ENCODE results near the gene JADE1.

The JADE1 gene

GRCh38 chr4:128876200-128876599 is 66.7 kb downstream of the JADE1 start:
- DNase-seq (ENCODE audit: low read depth, low spot score) = no peak

- DNase-seq (ENCODE audit: low read depth, low spot score) = no peak
These were observed 68.4 kb downstream of the JADE1 start for GRCh38 chr4:128877934-128878333.

GRCh38 chr4:128879283-128879682 is 69.8 kb downstream of the JADE1 start:
- no peak for DNase-seq (ENCODE audit: low read depth, low spot score)

- DNase-seq (ENCODE audit: low read depth, low spot score) = no peak
These were observed 70.5 kb downstream of the JADE1 start for GRCh38 chr4:128879971-128880370.

- no peak for DNase-seq (ENCODE audit: low read depth, low spot score)
These were observed 71.2 kb downstream of the JADE1 start for GRCh38 chr4:128880662-128881061.

- no peak for DNase-seq (ENCODE audit: low read depth, low spot score)
These were observed 95.3 kb downstream of the JADE1 start for GRCh38 chr4:128904821-128905220.

GRCh38 chr4:128906581-128906980 is 97.1 kb downstream of the JADE1 start:
- DNase-seq (ENCODE audit: low read depth, low spot score) = no peak

- DNase-seq (ENCODE audit: low read depth, low spot score) = no peak
These were observed 98.5 kb downstream of the JADE1 start for GRCh38 chr4:128907981-128908380.

GRCh38 chr4:128908735-128909134 is 99.2 kb downstream of the JADE1 start:
- DNase-seq (ENCODE audit: low read depth, low spot score) = no peak

GRCh38 chr4:128913228-128913627 is 103.7 kb downstream of the JADE1 start:
- DNase-seq (ENCODE audit: low read depth, low spot score) = no peak

- DNase-seq (ENCODE audit: low read depth, low spot score) = no peak
These were observed 106.0 kb downstream of the JADE1 start for GRCh38 chr4:128915544-128915943.

GRCh38 chr4:128916832-128917231 is 107.3 kb downstream of the JADE1 start:
- no peak for DNase-seq (ENCODE audit: low read depth, low spot score)

GRCh38 chr4:128917781-128918180 is 108.3 kb downstream of the JADE1 start:
- DNase-seq (ENCODE audit: low read depth, low spot score) = no peak

GRCh38 chr4:128921954-128922353 is 112.5 kb downstream of the JADE1 start:
- no peak for DNase-seq (ENCODE audit: low read depth, low spot score)

All from activated CD4-positive, CD25-positive, alpha-beta regulatory T cell treated with anti-CD3 and anti-CD28 coated beads, Interleukin-2, amount 50 U/mL, for 16 hours (primary cell).